Urinary bladder (tissue), 4 donors: ENCODE results near the gene SEPSECS. TPM values are rescaled to one million over a fixed set of nuclear protein-coding genes. Genes with fewer than 3 reads are reported as not detected.

Source experiments
- DNase-seq: peaks from one replicate; pipeline ENCODE4 v3.0.0-alpha.2; 2015; ENCODE audit errors: extremely low spot score
- H3K27ac ChIP-seq: one replicate; pipeline ENCODE4 v1.5.1; 2013; ENCODE audit warnings: low read depth, mild to moderate bottlenecking, moderate library complexity
- H3K36me3 ChIP-seq: one replicate; pipeline ENCODE4 v1.6.1; 2013; ENCODE audit warnings: mild to moderate bottlenecking, moderate library complexity; ENCODE audit not compliant: insufficient read depth
- H3K4me1 ChIP-seq: one replicate; pipeline ENCODE4 v1.6.1; 2013; ENCODE audit warnings: mild to moderate bottlenecking, moderate library complexity; ENCODE audit not compliant: insufficient read depth
- H3K4me3 ChIP-seq: one replicate; pipeline ENCODE4 v1.5.1; 2013; ENCODE audit warnings: low read depth, low read length
- WGBS: extraction: QIAGEN DNeasy Blood & Tissue Kit; methylation state at CpG from one replicate; pipeline ENCODE4 v1.1.7; 2013; 5-methylcytosine and 5-hydroxymethylcytosine counted together
- polyA plus RNA-seq: library from polyadenylated mRNA; stranded (reverse); fragments of 200-250 nt; gene quantifications from one replicate; pipeline ENCODE4 v1.2.3, GENCODE V29; 2013
- total RNA-seq: library from RNA; depleted of rRNA; stranded (reverse); fragments of >200 nt; gene quantifications from one replicate; pipeline ENCODE4 v1.2.3, GENCODE V29; 2014
- donor health status: healthy with polysubstance abuse.
- donor health status: healthy.

Gene SEPSECS
- total and polyA plus RNA-seq, 2 donors, result 3.6 to 20.1 TPM

GRCh38 chr4:25133132-25133531 lies 27.1 kb downstream of the SEPSECS start:
- Histone ChIP-seq H3K4me3 (no peak overlapping the region), H3K27ac (no peak overlapping the region), H3K4me1 (no peaks in the 10 kb centered on the region), H3K36me3 (no peaks in the 10 kb centered on the region)
- DNase-seq, result no peak

DNA sequence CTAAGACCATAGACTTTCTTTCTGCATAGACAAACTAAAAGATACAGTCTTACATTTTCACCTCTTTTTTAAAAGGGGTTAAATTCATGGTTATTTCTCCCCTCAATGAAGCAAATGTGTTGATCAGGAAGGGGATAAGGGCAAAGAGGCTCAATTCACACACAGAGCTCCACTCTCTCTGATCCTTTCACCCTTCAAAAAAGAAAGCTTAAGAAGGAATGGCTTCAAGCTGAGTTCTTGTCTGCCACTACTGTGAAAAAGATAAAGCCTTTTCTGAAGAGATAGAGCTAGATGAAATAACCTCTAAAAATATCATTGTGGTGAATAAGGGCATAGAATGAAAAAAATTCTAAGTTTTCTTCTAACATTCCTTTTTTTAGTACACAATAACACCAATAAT lies 28.3 kb downstream of the SEPSECS start:
- no peaks in the 10 kb centered on the region for H3K4me1 ChIP-seq
- no peak overlapping the region for H3K4me3 ChIP-seq
- H3K36me3 ChIP-seq, result peaks cover 2% of the 10 kb centered on the region
- no peak overlapping the region for H3K27ac ChIP-seq
- DNase-seq, result no peak

DNA sequence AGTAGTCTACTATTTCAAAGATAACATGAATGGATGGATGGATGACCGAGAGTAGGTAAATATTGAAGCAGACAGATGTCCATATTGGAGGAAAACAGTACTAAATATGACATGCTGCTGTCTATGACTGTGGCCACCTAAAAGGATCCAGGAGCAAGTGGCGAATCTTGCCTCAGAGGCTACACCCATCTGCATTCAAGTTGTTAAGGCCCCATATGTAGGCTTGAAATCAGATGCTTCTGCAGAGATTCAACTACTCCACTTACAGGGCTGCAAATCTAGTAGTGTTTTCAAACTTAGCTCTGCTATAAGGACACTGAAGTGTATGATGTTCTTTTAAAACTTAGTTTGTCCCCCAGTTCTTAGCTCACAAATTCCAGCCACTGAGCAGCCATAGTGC lies 28.9 kb downstream of the SEPSECS start:
- Histone ChIP-seq H3K4me1 (no peaks in the 10 kb centered on the region), H3K36me3 (peaks cover 2% of the 10 kb centered on the region), H3K27ac (no peak overlapping the region), H3K4me3 (no peak overlapping the region)
- 98% methylated on average over 2 of the region's 2 CpGs for WGBS
- no peak for DNase-seq

DNA sequence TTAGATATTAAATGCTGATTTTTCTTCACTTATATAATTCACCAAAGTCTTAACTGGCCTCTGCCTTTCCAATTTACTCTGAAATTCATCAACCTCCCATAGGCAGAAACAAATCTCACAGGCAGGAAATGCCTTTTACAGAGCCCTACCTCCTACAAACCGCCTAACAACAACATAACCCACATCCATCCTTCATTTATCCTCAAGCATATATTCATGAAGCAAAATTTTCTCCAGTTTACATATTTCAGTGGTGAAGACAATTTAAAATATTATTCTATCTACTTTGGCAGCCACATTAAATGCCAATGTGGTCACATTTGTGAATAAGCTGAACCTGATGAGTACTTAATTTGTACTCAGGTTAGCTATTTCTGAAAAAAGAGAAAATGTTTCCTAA lies 30.3 kb downstream of the SEPSECS start:
- Histone ChIP-seq H3K36me3 (peaks cover 2% of the 10 kb centered on the region), H3K4me3 (no peak overlapping the region), H3K27ac (no peak overlapping the region), H3K4me1 (no peaks in the 10 kb centered on the region)
- WGBS, result 99% methylated on average over 1 of the region's 1 CpG
- DNase-seq, result no peak

DNA sequence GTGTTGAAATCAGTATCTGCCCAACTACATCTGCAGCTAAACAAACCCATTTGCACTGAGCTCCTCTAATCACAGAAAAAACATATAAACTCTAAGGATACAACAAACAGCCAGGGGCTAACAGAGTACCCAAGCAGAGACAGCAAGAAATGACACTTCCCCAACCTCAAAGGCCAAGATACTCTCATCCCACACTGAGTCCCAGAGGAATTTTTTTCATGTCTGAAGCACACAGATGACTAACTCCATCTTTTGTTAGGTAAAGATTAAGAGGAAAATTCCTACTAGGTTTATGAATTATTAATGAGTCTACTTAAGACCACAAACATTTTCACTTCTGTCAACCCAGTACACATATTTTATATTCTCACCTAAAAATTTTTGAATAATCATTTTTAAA lies 31.6 kb downstream of the SEPSECS start:
- no peak for DNase-seq
- H3K27ac ChIP-seq, result no peak overlapping the region
- H3K36me3 ChIP-seq, result peaks cover 2% of the 10 kb centered on the region
- no peaks in the 10 kb centered on the region for H3K4me1 ChIP-seq
- H3K4me3 ChIP-seq, result no peak overlapping the region

DNA sequence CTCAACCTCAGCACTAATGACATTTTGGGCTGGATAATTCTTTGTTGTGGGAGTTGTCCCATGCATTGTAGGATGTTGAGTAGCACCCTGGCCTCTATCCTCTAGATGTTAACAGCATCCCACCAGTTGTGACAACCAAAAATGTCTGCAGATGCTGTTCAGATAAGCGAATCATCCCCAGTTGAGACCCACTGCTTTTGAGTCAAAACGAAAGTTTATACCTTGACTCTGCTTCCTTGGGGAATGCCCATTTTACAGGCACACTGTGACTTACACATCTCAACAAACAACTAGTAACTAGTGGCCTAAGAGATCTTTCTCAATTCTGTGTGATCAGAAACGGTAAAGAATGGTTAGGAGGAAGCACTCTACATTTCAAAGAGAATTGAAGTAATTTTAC lies 37.0 kb downstream of the SEPSECS start:
- H3K4me3 ChIP-seq, result no peak overlapping the region
- no peaks in the 10 kb centered on the region for H3K4me1 ChIP-seq
- H3K27ac ChIP-seq, result no peak overlapping the region
- WGBS, result 93% methylated on average over 3 of the region's 3 CpGs
- H3K36me3 ChIP-seq, result peaks cover 2% of the 10 kb centered on the region
- DNase-seq, result no peak

- no peaks in the 10 kb centered on the region for H3K4me1 ChIP-seq
- no peak for DNase-seq
- no peak overlapping the region for H3K4me3 ChIP-seq
- WGBS, result 80% methylated on average over 3 of the region's 3 CpGs
- no peak overlapping the region for H3K27ac ChIP-seq
- no peaks in the 10 kb centered on the region for H3K36me3 ChIP-seq
Observed at GRCh38 chr4:25120146-25120940, 39.9 kb downstream of the SEPSECS start.

- no peaks in the 10 kb centered on the region for H3K4me1 ChIP-seq
- no peak overlapping the region for H3K27ac ChIP-seq
- no peaks in the 10 kb centered on the region for H3K36me3 ChIP-seq
- H3K4me3 ChIP-seq, result no peak overlapping the region
- 92% methylated on average over 6 of the region's 6 CpGs for WGBS
- DNase-seq, result no peak
Observed at GRCh38 chr4:25117716-25118472, 42.4 kb downstream of the SEPSECS start.

DNA sequence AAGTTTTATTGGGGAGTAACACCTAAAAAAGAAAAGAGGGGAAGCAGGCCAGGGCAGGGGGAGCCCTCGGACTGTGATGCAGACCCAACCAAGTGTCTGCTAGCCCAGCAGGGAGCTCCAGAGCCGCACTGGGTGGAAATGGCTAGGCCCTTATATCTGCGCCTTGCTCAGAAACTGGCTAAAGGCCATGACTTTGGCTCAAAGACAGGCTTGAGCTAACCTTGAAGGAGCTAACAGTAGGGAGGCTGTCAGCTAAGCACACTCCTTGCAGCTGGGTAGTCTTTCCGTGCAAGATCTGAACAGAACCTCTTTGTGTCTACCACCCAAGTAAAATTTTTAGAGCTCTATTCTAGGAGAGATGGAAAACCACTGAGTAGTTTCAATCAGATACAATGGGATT lies 43.0 kb downstream of the SEPSECS start:
- H3K36me3 ChIP-seq, result no peaks in the 10 kb centered on the region
- WGBS, result 92% methylated on average over 4 of the region's 4 CpGs
- H3K4me1 ChIP-seq, result no peaks in the 10 kb centered on the region
- H3K4me3 ChIP-seq, result no peak overlapping the region
- H3K27ac ChIP-seq, result no peak overlapping the region
- no peak for DNase-seq

DNA sequence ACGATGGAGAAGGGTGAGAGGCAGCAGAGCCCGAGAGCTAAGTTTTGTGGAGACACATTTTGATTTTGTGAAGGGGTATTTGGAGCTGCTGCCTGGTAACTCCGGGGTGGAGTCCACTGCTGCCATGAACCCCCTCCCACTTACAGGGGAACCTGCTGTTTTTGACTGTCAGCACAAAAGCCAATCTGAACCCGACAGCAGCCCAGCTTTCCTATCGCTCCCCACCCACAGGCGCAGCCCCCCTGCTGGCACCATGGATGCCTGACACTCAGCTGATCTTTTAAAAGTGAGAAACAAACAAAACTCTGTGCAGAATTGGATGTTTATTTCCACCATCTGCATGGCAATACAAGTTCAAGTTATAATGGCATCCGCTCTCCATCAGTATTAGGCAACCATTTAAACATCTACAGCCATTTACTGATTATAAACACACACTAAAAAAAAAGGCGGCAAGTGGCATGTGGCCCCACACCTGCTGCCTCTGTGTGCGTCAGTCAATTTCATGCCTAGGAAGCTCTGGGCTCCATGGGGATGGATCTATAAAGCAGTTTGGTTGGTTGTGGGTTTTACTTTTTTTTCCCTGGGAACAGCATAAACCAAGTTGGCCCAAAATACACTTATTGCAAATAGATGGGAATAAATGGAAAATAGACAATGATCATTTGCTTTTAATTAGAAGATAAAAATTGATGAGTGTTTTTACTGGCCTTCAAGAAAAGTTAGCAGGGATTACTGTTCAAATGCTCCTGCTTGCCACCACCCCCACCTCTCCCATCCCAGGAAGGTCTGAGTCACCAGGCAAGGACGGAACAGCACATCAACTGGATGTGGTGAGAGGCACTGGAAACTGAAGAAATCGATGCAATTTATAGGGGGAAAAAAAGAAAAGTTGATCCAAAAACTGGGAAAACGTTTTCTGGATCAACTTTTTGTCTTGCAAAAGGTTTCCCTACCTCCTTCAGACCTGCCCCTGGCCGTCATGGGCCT lies 46.0 kb downstream of the SEPSECS start:
- Histone ChIP-seq H3K4me3 (no peak overlapping the region), H3K4me1 (no peaks in the 10 kb centered on the region), H3K36me3 (no peaks in the 10 kb centered on the region), H3K27ac (no peak overlapping the region)
- no peak for DNase-seq
- WGBS, result 68% methylated on average over 13 of the region's 13 CpGs

GRCh38 chr4:25112995-25113380 lies 47.3 kb downstream of the SEPSECS start:
- no peak for DNase-seq
- H3K36me3 ChIP-seq, result no peaks in the 10 kb centered on the region
- no peak overlapping the region for H3K4me3 ChIP-seq
- no peak overlapping the region for H3K27ac ChIP-seq
- no peaks in the 10 kb centered on the region for H3K4me1 ChIP-seq
- 38% methylated on average over 3 of the region's 3 CpGs for WGBS

DNA sequence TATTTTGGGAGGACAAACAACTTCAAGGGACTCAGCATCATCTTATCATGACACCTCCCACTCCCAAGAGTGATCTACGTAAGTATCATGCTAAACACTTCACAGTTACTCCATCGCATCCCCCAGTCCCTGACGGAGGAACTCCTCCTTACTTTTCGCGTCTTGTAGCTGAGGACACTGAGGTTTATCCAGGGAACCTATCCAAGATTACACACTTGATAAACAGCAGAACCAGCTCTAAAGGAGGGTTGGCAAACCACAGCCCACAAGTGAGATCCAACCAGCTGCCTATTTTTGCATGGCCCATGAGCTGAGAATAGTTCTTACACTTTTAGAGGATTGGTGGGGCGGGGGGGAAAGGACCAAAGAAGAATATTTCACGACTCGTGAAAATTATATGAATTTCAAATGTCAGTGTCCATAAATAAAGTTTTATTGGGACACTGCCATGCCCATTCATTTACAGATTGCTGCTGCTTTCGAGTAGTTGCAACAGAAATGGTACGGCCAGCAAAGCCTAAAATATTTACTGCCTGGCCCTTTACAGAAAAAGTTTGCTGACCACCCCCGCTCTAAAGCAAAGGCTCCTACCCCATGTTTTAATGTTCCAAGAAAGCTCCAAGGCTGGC lies 47.8 kb downstream of the SEPSECS start:
- 51% methylated on average over 11 of the region's 11 CpGs for WGBS
- DNase-seq, result no peak

DNA sequence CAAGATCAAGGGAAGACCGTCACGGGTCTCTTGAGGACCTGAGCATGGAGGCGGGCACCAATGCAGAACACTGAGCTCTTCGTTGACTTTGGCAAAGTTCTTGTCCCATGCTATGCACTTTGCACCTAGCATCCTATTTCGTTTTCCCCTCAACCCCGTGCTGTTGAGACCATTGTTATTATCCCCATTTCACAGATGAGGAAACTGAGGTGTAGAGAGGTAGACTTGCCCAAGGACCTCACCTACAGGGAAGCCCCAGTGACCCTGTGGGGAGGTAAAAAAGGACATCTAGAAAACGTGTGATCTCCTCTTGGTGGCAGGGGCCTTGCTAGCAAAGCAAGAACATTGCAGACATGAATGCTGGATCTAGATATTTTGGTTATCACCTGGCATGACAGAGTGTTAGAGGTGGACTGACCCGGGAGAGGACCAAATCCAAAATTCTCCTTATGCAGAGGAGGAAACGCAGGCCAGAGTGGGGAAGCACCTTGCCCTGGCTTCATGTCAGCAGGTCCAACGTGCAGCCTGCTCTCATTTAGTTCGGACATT lies 48.5 kb downstream of the SEPSECS start:
- Histone ChIP-seq H3K4me1 (no peaks in the 10 kb centered on the region), H3K27ac (no peak overlapping the region), H3K36me3 (no peaks in the 10 kb centered on the region), H3K4me3 (no peak overlapping the region)
- DNase-seq, result no peak
- 87% methylated on average over 11 of the region's 11 CpGs for WGBS

More for the DNA sequence above, 47.8 kb downstream of the SEPSECS start:
- H3K27ac ChIP-seq, result no peak overlapping the region
- no peaks in the 10 kb centered on the region for H3K4me1 ChIP-seq
- H3K36me3 ChIP-seq, result no peaks in the 10 kb centered on the region
- no peak overlapping the region for H3K4me3 ChIP-seq
